Activated T-cell treated with anti-CD3 and anti-CD28 coated beads, Interleukin-2, amount 50 U/mL, for 1 hour (primary cell): ENCODE measurements around the gene NR4A1.

Source experiments
- DNase-seq: peaks from one replicate; pipeline ENCODE4 v3.0.0-alpha.2; 2020

The NR4A1 gene

GRCh38 chr12:52042706-52043385, 8.4 kb upstream of the NR4A1 start:
- DNase-seq: peak; percentile 20

- DNase-seq: no peak
Measured at GRCh38 chr12:52043386-52044212, 7.6 kb upstream of the NR4A1 start.

- DNase-seq: peak; percentile 21
Measured at GRCh38 chr12:52044292-52044983, 6.8 kb upstream of the NR4A1 start.

GRCh38 chr12:52045794-52046199, 5.4 kb upstream of the NR4A1 start:
- DNase-seq: peak; percentile 22

GRCh38 chr12:52046859-52047258, 4.4 kb upstream of the NR4A1 start:
- DNase-seq: no peak

GRCh38 chr12:52049286-52049685, 2.0 kb upstream of the NR4A1 start:
- peak; percentile 27 for DNase-seq

GRCh38 chr12:52049688-52050087, 1.6 kb upstream of the NR4A1 start:
- DNase-seq: peak; percentile 33

- no peak for DNase-seq
Measured at GRCh38 chr12:52050116-52050757, 1.0 kb upstream of the NR4A1 start.

- DNase-seq: peak; percentile 66
Measured at GRCh38 chr12:52052468-52053186, 1.4 kb downstream of the NR4A1 start.

- no peak for DNase-seq
Measured at GRCh38 chr12:52053536-52054209, 2.4 kb downstream of the NR4A1 start.

GRCh38 chr12:52054231-52054832, 3.1 kb downstream of the NR4A1 start:
- peak; percentile 68 for DNase-seq

GRCh38 chr12:52054833-52055730, 3.8 kb downstream of the NR4A1 start:
- peak; percentile 62 for DNase-seq

- peak; percentile 66 for DNase-seq
Measured at GRCh38 chr12:52055731-52056711, 4.8 kb downstream of the NR4A1 start.

- DNase-seq: peak; percentile 65
Measured at GRCh38 chr12:52056801-52057637, 5.8 kb downstream of the NR4A1 start.

- DNase-seq: peak; percentile 49
Measured at GRCh38 chr12:52057638-52058576, 6.7 kb downstream of the NR4A1 start.

- peak; percentile 66 for DNase-seq
Measured at GRCh38 chr12:52058631-52059361, 7.6 kb downstream of the NR4A1 start.
